ENCODE data around the gene VPS13C.

Gene VPS13C

GRCh38 chr15:61943992-61944391 lies 116.3 kb downstream of the VPS13C start:
- peaks cover 2 to 26% of the 10 kb centered on the region in 2 donors for H3K36me3 ChIP-seq (ENCODE audit: control insufficient read depth in 2 of 2, insufficient read depth in 2 of 2, low read length in 2 of 2)
- no peaks in the 10 kb centered on the region for H3K4me1 ChIP-seq (ENCODE audit: control insufficient read depth, insufficient read depth, low read length)
- H3K9ac ChIP-seq (ENCODE audit: low read length in 2 of 2): no peak overlapping the region
- H3K4me3 ChIP-seq (ENCODE audit: low read length in 2 of 2): no peak overlapping the region
- H3K9me3 ChIP-seq (ENCODE audit: control insufficient read depth in 2 of 2, low read length in 2 of 2): no peaks in the 10 kb centered on the region
- H3K27ac ChIP-seq (ENCODE audit: low read length): no peak overlapping the region
- no peaks in the 10 kb centered on the region for H3K27me3 ChIP-seq (ENCODE audit: control insufficient read depth in 1 of 2, insufficient read depth in 2 of 2, low read length in 2 of 2)

- Histone ChIP-seq H3K27ac (ENCODE audit: low read length) (no peak overlapping the region), H3K4me3 (ENCODE audit: low read length in 2 of 2) (no peak overlapping the region), H3K9ac (ENCODE audit: low read length in 2 of 2) (no peak overlapping the region), H3K27me3 (ENCODE audit: control insufficient read depth in 1 of 2, insufficient read depth in 2 of 2, low read length in 2 of 2) (no peaks in the 10 kb centered on the region), H3K4me1 (ENCODE audit: control insufficient read depth, insufficient read depth, low read length) (no peaks in the 10 kb centered on the region), H3K36me3 (ENCODE audit: control insufficient read depth in 2 of 2, insufficient read depth in 2 of 2, low read length in 2 of 2) (peaks cover 0 to 15% of the 10 kb centered on the region in 2 donors), H3K9me3 (ENCODE audit: control insufficient read depth in 2 of 2, low read length in 2 of 2) (no peaks in the 10 kb centered on the region)
Observed at GRCh38 chr15:61938249-61938648, 122.0 kb downstream of the VPS13C start.

- peaks cover 0 to 13% of the 10 kb centered on the region in 2 donors for H3K36me3 ChIP-seq (ENCODE audit: control insufficient read depth in 2 of 2, insufficient read depth in 2 of 2, low read length in 2 of 2)
- no peaks in the 10 kb centered on the region for H3K9me3 ChIP-seq (ENCODE audit: control insufficient read depth in 2 of 2, low read length in 2 of 2)
- no peaks in the 10 kb centered on the region for H3K4me1 ChIP-seq (ENCODE audit: control insufficient read depth, insufficient read depth, low read length)
- no peak overlapping the region for H3K9ac ChIP-seq (ENCODE audit: low read length in 2 of 2)
- no peak overlapping the region for H3K4me3 ChIP-seq (ENCODE audit: low read length in 2 of 2)
- no peak overlapping the region for H3K27ac ChIP-seq (ENCODE audit: low read length)
- no peaks in the 10 kb centered on the region for H3K27me3 ChIP-seq (ENCODE audit: control insufficient read depth in 1 of 2, insufficient read depth in 2 of 2, low read length in 2 of 2)
Observed at GRCh38 chr15:61936528-61937195, 123.6 kb downstream of the VPS13C start.

GRCh38 chr15:61935493-61935892 lies 124.8 kb downstream of the VPS13C start:
- H3K4me3 ChIP-seq (ENCODE audit: low read length in 2 of 2): no peak overlapping the region
- H3K9ac ChIP-seq (ENCODE audit: low read length in 2 of 2): no peak overlapping the region
- peaks cover 0 to 5% of the 10 kb centered on the region in 2 donors for H3K36me3 ChIP-seq (ENCODE audit: control insufficient read depth in 2 of 2, insufficient read depth in 2 of 2, low read length in 2 of 2)
- H3K9me3 ChIP-seq (ENCODE audit: control insufficient read depth in 2 of 2, low read length in 2 of 2): no peaks in the 10 kb centered on the region
- H3K27me3 ChIP-seq (ENCODE audit: control insufficient read depth in 1 of 2, insufficient read depth in 2 of 2, low read length in 2 of 2): no peaks in the 10 kb centered on the region
- H3K4me1 ChIP-seq (ENCODE audit: control insufficient read depth, insufficient read depth, low read length): no peaks in the 10 kb centered on the region
- H3K27ac ChIP-seq (ENCODE audit: low read length): no peak overlapping the region

GRCh38 chr15:61929452-61929851 lies 130.8 kb downstream of the VPS13C start:
- Histone ChIP-seq H3K9ac (ENCODE audit: low read length in 2 of 2) (no peak overlapping the region), H3K27ac (ENCODE audit: low read length) (no peak overlapping the region), H3K9me3 (ENCODE audit: control insufficient read depth in 2 of 2, low read length in 2 of 2) (no peaks in the 10 kb centered on the region), H3K27me3 (ENCODE audit: control insufficient read depth in 1 of 2, insufficient read depth in 2 of 2, low read length in 2 of 2) (no peaks in the 10 kb centered on the region), H3K4me3 (ENCODE audit: low read length in 2 of 2) (no peak overlapping the region), H3K4me1 (ENCODE audit: control insufficient read depth, insufficient read depth, low read length) (no peaks in the 10 kb centered on the region), H3K36me3 (ENCODE audit: control insufficient read depth in 2 of 2, insufficient read depth in 2 of 2, low read length in 2 of 2) (peaks cover 2 to 5% of the 10 kb centered on the region in 2 donors)

- no peak overlapping the region for H3K9ac ChIP-seq (ENCODE audit: low read length in 2 of 2)
- no peak overlapping the region for H3K4me3 ChIP-seq (ENCODE audit: low read length in 2 of 2)
- peaks cover 9 to 14% of the 10 kb centered on the region in 2 donors for H3K36me3 ChIP-seq (ENCODE audit: control insufficient read depth in 2 of 2, insufficient read depth in 2 of 2, low read length in 2 of 2)
- no peaks in the 10 kb centered on the region for H3K9me3 ChIP-seq (ENCODE audit: control insufficient read depth in 2 of 2, low read length in 2 of 2)
- H3K27me3 ChIP-seq (ENCODE audit: control insufficient read depth in 1 of 2, insufficient read depth in 2 of 2, low read length in 2 of 2): no peaks in the 10 kb centered on the region
- H3K4me1 ChIP-seq (ENCODE audit: control insufficient read depth, insufficient read depth, low read length): no peaks in the 10 kb centered on the region
- no peak overlapping the region for H3K27ac ChIP-seq (ENCODE audit: low read length)
Observed at GRCh38 chr15:61923173-61923572, 137.1 kb downstream of the VPS13C start.

- Histone ChIP-seq H3K27me3 (ENCODE audit: control insufficient read depth in 1 of 2, insufficient read depth in 2 of 2, low read length in 2 of 2) (no peaks in the 10 kb centered on the region), H3K27ac (ENCODE audit: low read length) (no peak overlapping the region), H3K4me1 (ENCODE audit: control insufficient read depth, insufficient read depth, low read length) (no peaks in the 10 kb centered on the region), H3K9ac (ENCODE audit: low read length in 2 of 2) (no peak overlapping the region), H3K4me3 (ENCODE audit: low read length in 2 of 2) (no peak overlapping the region), H3K9me3 (ENCODE audit: control insufficient read depth in 2 of 2, low read length in 2 of 2) (no peaks in the 10 kb centered on the region), H3K36me3 (ENCODE audit: control insufficient read depth in 2 of 2, insufficient read depth in 2 of 2, low read length in 2 of 2) (peaks cover 13 to 20% of the 10 kb centered on the region in 2 donors)
Observed at GRCh38 chr15:61921093-61921492, 139.2 kb downstream of the VPS13C start.

GRCh38 chr15:61917457-61917856 lies 142.8 kb downstream of the VPS13C start:
- no peak overlapping the region for H3K27ac ChIP-seq (ENCODE audit: low read length)
- H3K4me1 ChIP-seq (ENCODE audit: control insufficient read depth, insufficient read depth, low read length): no peaks in the 10 kb centered on the region
- peaks cover 27 to 35% of the 10 kb centered on the region in 2 donors for H3K36me3 ChIP-seq (ENCODE audit: control insufficient read depth in 2 of 2, insufficient read depth in 2 of 2, low read length in 2 of 2)
- no peak overlapping the region for H3K4me3 ChIP-seq (ENCODE audit: low read length in 2 of 2)
- no peaks in the 10 kb centered on the region for H3K9me3 ChIP-seq (ENCODE audit: control insufficient read depth in 2 of 2, low read length in 2 of 2)
- H3K27me3 ChIP-seq (ENCODE audit: control insufficient read depth in 1 of 2, insufficient read depth in 2 of 2, low read length in 2 of 2): no peaks in the 10 kb centered on the region
- H3K9ac ChIP-seq (ENCODE audit: low read length in 2 of 2): no peak overlapping the region

GRCh38 chr15:61916104-61916503 lies 144.1 kb downstream of the VPS13C start:
- Histone ChIP-seq H3K4me1 (ENCODE audit: control insufficient read depth, insufficient read depth, low read length) (no peaks in the 10 kb centered on the region), H3K9me3 (ENCODE audit: control insufficient read depth in 2 of 2, low read length in 2 of 2) (no peaks in the 10 kb centered on the region), H3K4me3 (ENCODE audit: low read length in 2 of 2) (no peak overlapping the region), H3K9ac (ENCODE audit: low read length in 2 of 2) (no peak overlapping the region), H3K27ac (ENCODE audit: low read length) (no peak overlapping the region), H3K27me3 (ENCODE audit: control insufficient read depth in 1 of 2, insufficient read depth in 2 of 2, low read length in 2 of 2) (no peaks in the 10 kb centered on the region), H3K36me3 (ENCODE audit: control insufficient read depth in 2 of 2, insufficient read depth in 2 of 2, low read length in 2 of 2) (peaks cover 25 to 31% of the 10 kb centered on the region in 2 donors)

GRCh38 chr15:61915640-61916039 lies 144.6 kb downstream of the VPS13C start:
- no peaks in the 10 kb centered on the region for H3K4me1 ChIP-seq (ENCODE audit: control insufficient read depth, insufficient read depth, low read length)
- peaks cover 23 to 31% of the 10 kb centered on the region in 2 donors for H3K36me3 ChIP-seq (ENCODE audit: control insufficient read depth in 2 of 2, insufficient read depth in 2 of 2, low read length in 2 of 2)
- H3K9me3 ChIP-seq (ENCODE audit: control insufficient read depth in 2 of 2, low read length in 2 of 2): no peaks in the 10 kb centered on the region
- no peak overlapping the region for H3K4me3 ChIP-seq (ENCODE audit: low read length in 2 of 2)
- no peak overlapping the region for H3K27ac ChIP-seq (ENCODE audit: low read length)
- no peaks in the 10 kb centered on the region for H3K27me3 ChIP-seq (ENCODE audit: control insufficient read depth in 1 of 2, insufficient read depth in 2 of 2, low read length in 2 of 2)
- no peak overlapping the region for H3K9ac ChIP-seq (ENCODE audit: low read length in 2 of 2)

- Histone ChIP-seq H3K27ac (ENCODE audit: low read length) (no peak overlapping the region), H3K4me1 (ENCODE audit: control insufficient read depth, insufficient read depth, low read length) (no peaks in the 10 kb centered on the region), H3K36me3 (ENCODE audit: control insufficient read depth in 2 of 2, insufficient read depth in 2 of 2, low read length in 2 of 2) (peaks cover 19 to 28% of the 10 kb centered on the region in 2 donors)
Observed at GRCh38 chr15:61910839-61911369, 149.3 kb downstream of the VPS13C start.

More at GRCh38 chr15:61910839-61911369, 149.3 kb downstream of the VPS13C start:
- Histone ChIP-seq H3K9me3 (ENCODE audit: control insufficient read depth in 2 of 2, low read length in 2 of 2) (no peaks in the 10 kb centered on the region), H3K4me3 (ENCODE audit: low read length in 2 of 2) (no peak overlapping the region), H3K9ac (ENCODE audit: low read length in 2 of 2) (no peak overlapping the region), H3K27me3 (ENCODE audit: control insufficient read depth in 1 of 2, insufficient read depth in 2 of 2, low read length in 2 of 2) (no peaks in the 10 kb centered on the region)
